Hepatocyte (in vitro differentiated cells): ENCODE data around the gene POM121L2. TPM values are rescaled to one million over a fixed set of nuclear protein-coding genes. Genes with fewer than 3 reads are reported as not detected.
A peak's percentile ranks its signal among the peaks of the same experiment; 100 is the strongest.

Experiments used
- DNase-seq: peaks from one replicate; pipeline ENCODE4 v3.0.0-alpha.2; 2016; ENCODE audit warnings: low spot score
- H2AFZ ChIP-seq: fragments of 200-600 bp; sonication (generic); 2 replicates; pipeline ENCODE4 v1.6.0; 2016; ENCODE audit warnings: antibody characterized with exemption, mild to moderate bottlenecking
- H3K27ac ChIP-seq: fragments of 200-600 bp; sonication (generic); 2 replicates; pipeline ENCODE4 v1.5.1; 2016; ENCODE audit warnings: mild to moderate bottlenecking
- H3K27me3 ChIP-seq: fragments of 200-600 bp; sonication (generic); 2 replicates; pipeline ENCODE4 v1.6.1; 2016
- H3K36me3 ChIP-seq: fragments of 200-600 bp; sonication (generic); replicated peaks from 2 replicates; pipeline ENCODE4 v1.5.1; 2016; ENCODE audit warnings: low read depth; ENCODE audit not compliant: insufficient read depth
- H3K4me1 ChIP-seq: fragments of 200-600 bp; sonication (generic); 2 replicates; pipeline ENCODE4 v1.5.1; 2016; ENCODE audit warnings: mild to moderate bottlenecking, moderate library complexity; ENCODE audit not compliant: insufficient read depth
- H3K4me2 ChIP-seq: fragments of 200-600 bp; sonication (generic); 2 replicates; pipeline ENCODE4 v1.6.0; 2016
- H3K4me3 ChIP-seq: fragments of 200-600 bp; sonication (generic); 2 replicates; pipeline ENCODE4 v1.5.1; 2016; ENCODE audit warnings: mild to moderate bottlenecking
- H3K79me2 ChIP-seq: fragments of 200-600 bp; sonication (generic); 2 replicates; pipeline ENCODE4 v1.6.0; 2017; ENCODE audit warnings: mild to moderate bottlenecking
- H3K9me2 ChIP-seq: fragments of 200-600 bp; sonication (generic); replicated peaks from 2 replicates; pipeline ENCODE4 v1.6.0; 2017; ENCODE audit warnings: mild to moderate bottlenecking; ENCODE audit not compliant: insufficient read depth
- H3K9me3 ChIP-seq: fragments of 200-600 bp; sonication (generic); 2 replicates; pipeline ENCODE4 v1.5.1; 2016; ENCODE audit warnings: low read depth, mild to moderate bottlenecking
- H4K20me1 ChIP-seq: fragments of 200-600 bp; sonication (generic); 2 replicates; pipeline ENCODE4 v1.6.0; 2016; ENCODE audit warnings: mild to moderate bottlenecking; ENCODE audit not compliant: insufficient read depth, poor library complexity, severe bottlenecking
- CTCF ChIP-seq: fragments of 200-600 bp; sonication (generic); IDR thresholded peaks from 2 replicates; pipeline ENCODE4 v1.5.1; 2016; ENCODE audit warnings: antibody characterized with exemption, mild to moderate bottlenecking; ENCODE audit not compliant: poor library complexity
- EZH2 ChIP-seq: fragments of 200-600 bp; sonication (generic); IDR thresholded peaks from 2 replicates; pipeline ENCODE4 v1.6.1; 2016; ENCODE audit warnings: antibody characterized with exemption, mild to moderate bottlenecking, borderline replicate concordance
- EZH2phosphoT487 ChIP-seq: fragments of 200-600 bp; sonication (generic); IDR thresholded peaks from one replicate; pipeline ENCODE4 v1.6.1; 2018; ENCODE audit warnings: antibody characterized with exemption, mild to moderate bottlenecking, low read depth, moderate library complexity; ENCODE audit not compliant: unreplicated experiment, severe bottlenecking
- WGBS: methylation state at CpG from one replicate; pipeline ENCODE4 v1.1.6; 2016; ENCODE audit warnings: low lambda C conversion rate; ENCODE audit errors: missing lambda C conversion rate; 5-methylcytosine and 5-hydroxymethylcytosine counted together
- polyA plus RNA-seq: library from polyadenylated mRNA; unstranded; fragments of >200 nt; fragmentation: Nextera tagmentation; extraction: Ambion mirVana; gene quantifications from 2 replicates; pipeline ENCODE4 v1.2.1, GENCODE V29; 2016
- total RNA-seq: library from RNA; depleted of rRNA; stranded (reverse); fragments of >200 nt; gene quantifications from 2 replicates; pipeline ENCODE4 v1.2.3, GENCODE V29; 2014

Gene POM121L2
- total and polyA plus RNA-seq, 2 experiments from 2014 or later: not detected

GRCh38 chr6:27288136-27289044 is 23.7 kb downstream of the POM121L2 start:
- Histone ChIP-seq H3K36me3 (no peaks in the 10 kb centered on the region), H3K4me2 (peak overlapping the region; percentile 96), H2AFZ (peak overlapping the region; percentile 58), H3K9me3 (no peaks in the 10 kb centered on the region), H3K4me1 (peaks cover 13% of the 10 kb centered on the region), H3K9me2 (no peaks in the 10 kb centered on the region), H3K79me2 (no peaks in the 10 kb centered on the region), H3K27ac (no peak overlapping the region), H4K20me1 (no peaks in the 10 kb centered on the region), H3K4me3 (peak overlapping the region; percentile 60), H3K27me3 (peaks cover 38% of the 10 kb centered on the region)
- DNase-seq: no peak
- WGBS: 1% methylated on average over 33 of the region's 33 CpGs
- no peak for TF ChIP-seq CTCF
- TF ChIP-seq EZH2phosphoT487: peak; percentile 74
- TF ChIP-seq EZH2: peak; percentile 94

- H3K27ac ChIP-seq: no peak overlapping the region
- peak overlapping the region; percentile 96 for H3K4me2 ChIP-seq
- H3K79me2 ChIP-seq: no peaks in the 10 kb centered on the region
- peak overlapping the region; percentile 58 for H2AFZ ChIP-seq
- H4K20me1 ChIP-seq: no peaks in the 10 kb centered on the region
- 24% methylated on average over 8 of the region's 8 CpGs for WGBS
- no peak for DNase-seq
- peaks cover 36% of the 10 kb centered on the region for H3K27me3 ChIP-seq
- peaks cover 13% of the 10 kb centered on the region for H3K4me1 ChIP-seq
- no peaks in the 10 kb centered on the region for H3K36me3 ChIP-seq
- TF ChIP-seq CTCF (no peak), EZH2phosphoT487 (no peak), EZH2 (no peak)
- H3K9me3 ChIP-seq: no peaks in the 10 kb centered on the region
- H3K9me2 ChIP-seq: no peaks in the 10 kb centered on the region
- H3K4me3 ChIP-seq: peak overlapping the region; percentile 60
These were observed 24.3 kb downstream of the POM121L2 start for GRCh38 chr6:27287751-27288135.

DNA sequence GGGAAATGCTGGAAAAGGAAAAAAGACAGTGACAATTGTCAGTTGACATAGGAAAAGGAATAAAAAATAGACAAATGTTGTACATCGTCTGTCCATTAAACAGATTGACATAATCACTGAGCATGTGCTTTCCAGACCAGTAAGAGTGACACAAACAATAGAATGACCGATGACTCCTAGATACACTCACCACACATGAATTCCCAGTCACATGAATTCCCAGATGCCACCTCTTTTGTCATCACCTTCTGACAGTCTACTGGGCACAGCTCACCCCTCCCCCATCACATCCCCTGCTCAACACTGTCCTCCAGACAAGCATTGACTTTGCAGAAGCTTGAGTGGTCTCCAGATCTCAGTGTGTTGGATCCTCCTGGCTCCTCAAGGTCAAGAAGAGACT is 25.9 kb downstream of the POM121L2 start:
- no peaks in the 10 kb centered on the region for H3K79me2 ChIP-seq
- H3K9me3 ChIP-seq: no peaks in the 10 kb centered on the region
- WGBS: 95% methylated on average over 2 of the region's 2 CpGs
- H3K9me2 ChIP-seq: no peaks in the 10 kb centered on the region
- peaks cover 13% of the 10 kb centered on the region for H3K4me1 ChIP-seq
- no peak for DNase-seq
- no peaks in the 10 kb centered on the region for H4K20me1 ChIP-seq
- TF ChIP-seq EZH2 (no peak), EZH2phosphoT487 (no peak), CTCF (no peak)
- no peaks in the 10 kb centered on the region for H3K36me3 ChIP-seq
- no peak overlapping the region for H2AFZ ChIP-seq
- no peak overlapping the region for H3K4me2 ChIP-seq
- no peak overlapping the region for H3K4me3 ChIP-seq
- peaks cover 36% of the 10 kb centered on the region for H3K27me3 ChIP-seq
- no peak overlapping the region for H3K27ac ChIP-seq
